GM21576 (cell line): ENCODE data around the gene NEK8.

Source experiments
- ATAC-seq: cut with Tn5 transposase; IDR thresholded peaks from one replicate; pipeline ENCODE4 v1.9.1; 2021; ENCODE audit warnings: mild to moderate bottlenecking, moderate library complexity; ENCODE audit not compliant: unreplicated experiment

Gene NEK8

GRCh38 chr17:28744104-28744971 lies 15.8 kb downstream of the NEK8 start:
- ATAC-seq = peak; percentile 28

DNA sequence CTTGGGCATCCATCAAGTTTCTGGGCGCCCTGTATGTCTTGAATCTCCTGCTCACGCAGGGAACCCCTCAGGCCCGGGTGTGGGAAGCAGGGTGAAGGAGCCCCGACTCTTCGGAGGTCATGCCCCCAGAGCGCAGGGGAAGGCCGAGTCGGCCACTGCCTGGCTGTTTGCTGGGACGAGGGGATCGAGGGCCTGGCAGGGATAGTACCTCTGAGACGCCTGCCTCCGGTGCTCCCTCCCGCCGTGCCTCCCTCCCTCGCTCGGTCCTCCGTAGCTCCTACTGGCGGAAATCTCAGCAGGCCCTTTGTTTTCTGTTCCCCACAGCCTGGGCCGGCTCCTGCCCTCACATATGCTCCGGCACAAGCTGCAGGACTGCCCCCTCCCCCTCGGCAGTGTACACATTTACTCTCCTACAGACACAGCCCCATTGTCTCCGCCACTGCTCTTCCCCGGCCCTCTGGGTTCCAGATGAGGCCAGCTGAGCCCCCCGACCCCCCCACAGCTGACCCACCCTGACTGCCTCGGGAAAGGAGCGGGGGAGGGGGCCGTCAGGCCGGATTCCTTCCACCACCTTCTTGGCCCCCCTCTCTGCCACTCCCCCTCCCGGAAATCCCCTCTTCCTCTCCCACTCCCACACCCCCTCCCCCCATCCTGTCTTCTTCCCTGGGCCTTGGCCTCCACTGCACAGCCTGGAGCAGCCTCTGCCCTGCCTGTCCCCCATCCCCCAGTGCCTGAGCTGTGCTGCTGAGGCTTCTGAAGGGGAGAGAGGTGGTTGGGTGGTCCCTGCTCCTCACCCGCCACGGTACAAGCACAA lies 16.6 kb downstream of the NEK8 start:
- no peak for ATAC-seq

DNA sequence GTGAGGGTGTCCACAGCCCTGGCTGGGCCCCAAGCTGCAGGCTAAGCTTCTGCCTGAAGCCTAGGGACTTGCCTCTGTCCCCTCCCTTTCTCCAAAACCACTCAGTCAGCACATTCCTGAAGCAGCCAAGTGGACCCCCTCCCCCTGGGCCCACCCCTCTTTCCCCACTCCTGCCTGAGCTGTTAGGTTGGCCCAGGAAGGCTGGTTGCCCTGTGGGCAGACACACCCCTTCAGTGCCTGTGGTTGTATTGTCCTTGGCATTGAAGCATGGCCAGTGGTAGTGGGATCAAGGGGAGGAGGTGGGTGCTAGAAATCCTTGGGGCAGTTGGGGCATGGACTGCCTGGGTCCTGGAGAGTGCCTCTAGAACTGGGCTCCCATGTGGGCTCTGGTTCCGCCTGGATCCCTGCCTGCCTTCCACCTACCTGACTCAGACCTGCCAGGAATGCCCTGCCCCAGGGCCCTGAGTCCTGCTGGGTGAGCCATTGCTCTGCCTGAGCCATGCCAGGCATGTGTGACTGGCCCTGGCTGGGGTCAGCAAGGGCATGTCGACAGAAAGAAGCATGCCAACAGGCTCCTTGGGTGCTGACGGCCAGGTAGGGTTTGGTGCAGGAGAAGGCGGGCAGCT lies 17.3 kb downstream of the NEK8 start:
- no peak for ATAC-seq

GRCh38 chr17:28746611-28747050 lies 18.0 kb downstream of the NEK8 start:
- no peak for ATAC-seq

DNA sequence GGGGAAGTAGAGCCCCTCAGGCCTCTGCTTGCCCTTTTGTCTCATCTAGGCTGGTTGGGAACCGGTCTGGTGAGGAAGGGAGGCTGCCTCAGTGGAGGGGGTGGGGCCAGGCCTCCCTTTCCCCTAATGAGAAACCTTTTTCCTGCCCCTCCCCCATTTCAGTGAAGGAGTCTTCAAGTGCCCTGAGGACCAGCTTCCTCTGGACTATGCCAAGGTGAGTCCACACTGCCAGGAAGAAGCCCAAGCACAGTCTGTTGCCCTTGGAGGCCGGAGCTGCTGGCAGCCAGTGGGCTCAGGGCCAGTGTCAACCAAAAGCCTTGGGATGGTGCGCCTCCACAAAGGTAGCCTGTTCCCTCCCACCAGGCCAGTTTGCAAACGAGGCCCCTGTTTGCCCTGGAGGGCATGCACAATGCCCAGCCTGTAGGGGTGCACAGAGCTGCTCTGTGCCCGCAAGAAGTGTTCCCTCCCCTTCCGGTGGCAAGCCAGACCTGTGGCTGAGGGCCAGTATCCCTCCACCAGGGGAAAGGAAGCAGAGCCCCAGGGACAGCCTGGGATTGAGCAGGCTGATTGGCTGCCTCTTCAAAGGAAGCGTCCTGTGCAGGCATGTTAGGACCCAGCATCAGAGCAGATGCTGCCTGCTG lies 18.6 kb downstream of the NEK8 start:
- no peak for ATAC-seq

DNA sequence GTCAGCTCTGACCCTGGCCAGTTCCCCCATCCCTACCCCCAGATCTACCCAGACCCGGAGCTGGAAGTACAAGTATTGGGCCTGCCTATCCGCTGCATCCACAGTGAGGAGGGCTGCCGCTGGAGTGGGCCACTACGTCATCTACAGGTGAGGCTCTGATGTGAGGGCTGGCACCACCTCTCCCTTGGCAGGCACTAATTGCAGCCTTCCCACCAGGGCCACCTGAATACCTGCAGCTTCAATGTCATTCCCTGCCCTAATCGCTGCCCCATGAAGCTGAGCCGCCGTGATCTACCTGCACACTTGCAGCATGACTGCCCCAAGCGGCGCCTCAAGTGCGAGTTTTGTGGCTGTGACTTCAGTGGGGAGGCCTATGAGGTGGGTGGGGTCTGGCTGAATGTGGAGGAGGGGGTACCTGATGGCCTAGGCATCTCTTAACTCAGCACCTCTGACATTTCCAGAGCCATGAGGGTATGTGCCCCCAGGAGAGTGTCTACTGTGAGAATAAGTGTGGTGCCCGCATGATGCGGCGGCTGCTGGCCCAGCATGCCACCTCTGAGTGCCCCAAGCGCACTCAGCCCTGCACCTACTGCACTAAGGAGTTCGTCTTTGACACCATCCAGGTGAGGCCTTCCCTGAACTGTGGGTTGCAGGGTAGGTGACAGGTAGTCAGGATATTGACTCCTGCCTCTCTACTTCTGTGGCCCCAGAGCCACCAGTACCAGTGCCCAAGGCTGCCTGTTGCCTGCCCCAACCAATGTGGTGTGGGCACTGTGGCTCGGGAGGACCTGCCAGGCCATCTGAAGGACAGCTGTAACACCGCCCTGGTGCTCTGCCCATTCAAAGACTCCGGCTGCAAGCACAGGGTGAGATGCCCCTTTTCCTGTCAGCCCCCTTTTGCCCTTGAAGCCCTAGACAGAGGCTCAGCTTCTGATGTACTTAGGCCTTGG lies 19.5 kb downstream of the NEK8 start:
- no peak for ATAC-seq

- no peak for ATAC-seq
These were observed 20.4 kb downstream of the NEK8 start for GRCh38 chr17:28748852-28749515.

- no peak for ATAC-seq
These were observed 21.1 kb downstream of the NEK8 start for GRCh38 chr17:28749516-28750177.

- peak; percentile 64 for ATAC-seq
These were observed 21.8 kb downstream of the NEK8 start for GRCh38 chr17:28750178-28751047.

GRCh38 chr17:28751600-28752366 lies 23.2 kb downstream of the NEK8 start:
- ATAC-seq = no peak

DNA sequence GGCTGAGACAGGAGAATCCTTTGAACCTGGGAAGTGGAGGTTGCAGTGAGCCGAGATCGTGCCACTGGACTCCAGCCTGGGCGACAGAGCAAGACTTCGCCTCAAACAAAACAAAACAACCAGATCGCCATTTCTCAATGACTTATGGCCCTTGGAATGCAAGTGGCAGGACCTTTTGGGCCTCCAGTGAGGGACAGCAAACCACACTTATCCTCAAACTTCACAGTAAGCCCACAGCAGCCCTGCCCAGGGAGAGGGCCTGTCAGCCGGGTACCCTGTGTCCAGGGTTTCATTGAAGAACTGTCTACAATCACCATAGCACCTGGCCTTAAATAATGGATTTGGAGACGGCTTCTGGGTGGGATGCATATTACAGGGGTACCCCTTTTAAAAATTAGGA lies 26.9 kb downstream of the NEK8 start:
- no peak for ATAC-seq

- ATAC-seq = no peak
These were observed 27.6 kb downstream of the NEK8 start for GRCh38 chr17:28756049-28756804.

DNA sequence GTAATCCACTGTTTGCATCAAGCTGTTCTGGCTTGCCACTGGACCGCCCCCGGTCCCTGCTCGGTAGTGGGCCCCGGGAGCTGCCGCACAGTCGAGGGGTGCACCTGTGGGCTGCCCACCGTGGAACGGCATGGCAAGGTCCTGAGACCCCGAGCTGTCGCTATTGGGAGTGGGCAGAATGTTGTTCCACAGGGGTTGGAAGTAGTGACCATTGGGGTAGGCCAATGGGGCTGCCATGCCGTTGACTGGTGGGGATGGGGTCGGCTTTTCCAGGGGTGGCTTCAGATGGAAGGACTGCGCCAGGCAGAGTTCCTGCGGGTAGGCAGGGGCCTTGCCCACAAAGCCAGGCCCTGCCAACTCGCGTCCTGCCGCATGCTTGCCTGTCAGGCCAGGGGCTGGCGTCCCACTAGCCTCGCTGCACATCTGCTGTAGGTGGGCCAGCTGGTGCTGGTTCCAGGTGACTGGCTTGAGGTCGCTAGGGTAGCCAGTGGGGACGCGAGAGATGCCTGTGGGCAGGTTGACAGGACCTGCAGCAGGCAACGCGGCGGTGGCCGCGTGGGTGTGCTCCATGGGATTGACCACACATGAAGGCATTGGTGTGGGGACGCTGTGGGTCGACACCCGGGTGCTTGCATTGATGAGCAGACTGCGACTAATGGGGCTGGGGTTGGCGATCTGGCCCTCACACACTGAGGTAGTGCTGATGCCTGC lies 30.0 kb downstream of the NEK8 start:
- no peak for ATAC-seq

DNA sequence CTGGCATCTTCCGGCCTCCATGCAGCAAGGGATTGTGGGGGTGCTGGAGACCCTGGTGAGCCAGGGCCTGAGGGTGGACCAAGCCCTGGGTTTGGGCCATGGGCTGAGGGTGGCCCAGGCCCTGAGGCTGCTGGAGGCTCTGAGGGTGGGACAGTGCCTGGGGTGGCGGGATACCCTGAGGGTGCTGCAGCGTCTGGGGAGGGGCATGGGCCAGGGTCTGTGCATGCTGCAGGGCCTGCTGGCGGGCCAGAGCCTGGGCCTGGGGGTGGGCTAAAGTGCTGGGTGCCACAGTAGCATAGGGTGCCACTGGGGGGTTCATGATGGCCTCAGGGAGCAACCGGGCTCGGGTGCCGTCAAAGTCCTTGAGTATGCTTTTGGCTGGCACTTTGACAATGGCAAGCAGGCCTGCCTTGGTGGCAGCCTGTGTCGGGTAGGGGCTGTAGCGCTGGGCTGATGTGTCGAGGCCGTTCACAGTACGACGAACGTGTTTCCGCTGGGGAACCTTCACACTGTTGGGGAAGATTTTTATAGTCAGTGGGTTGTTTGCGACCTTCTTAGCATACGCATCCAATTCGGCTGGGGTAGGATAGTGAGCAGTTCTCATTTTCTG lies 30.8 kb downstream of the NEK8 start:
- no peak for ATAC-seq
